Measurements from ENCODE around the gene STUM.
"Not testable (repeated sequence)": the region's sequence is repeated elsewhere in the genome, so short reads cannot be mapped to it uniquely, and the experiment has no call there.

Gene STUM

GRCh38 chr1:226548256-226549093, at the start of gene STUM:
Gene STUM (plus strand): TSS chr1:226548764. CDS start chr1:226548905, 141 bp downstream.
- 0 out of 2 replicates have a peak, but pooled peaks cover 2% of the 10 kb centered on the region for H3K4me1 ChIP-seq (ENCODE audit: low read length)
- H3K27ac ChIP-seq (ENCODE audit: low read length), result no peak within 1 kb of the TSS
- H3K79me2 ChIP-seq (ENCODE audit: low read length), result no peaks in the 10 kb centered on the region
- no peak within 1 kb of the TSS for H2AFZ ChIP-seq (ENCODE audit: low read depth, low read length)
- H3K27me3 ChIP-seq (ENCODE audit: low read depth, low read length), result peaks cover 18% of the 10 kb centered on the region
- no peaks in the 10 kb centered on the region for H4K20me1 ChIP-seq (ENCODE audit: insufficient read depth, low read length)
- peak within 1 kb of the TSS; percentile 31 for H3K4me2 ChIP-seq (ENCODE audit: low read length)
- no peaks in the 10 kb centered on the region for H3K36me3 ChIP-seq (replicated peaks; ENCODE audit: low read depth, low read length)
- no peaks in the 10 kb centered on the region for H3K9me3 ChIP-seq (ENCODE audit: insufficient read depth, low read length)
- H3K4me3 ChIP-seq (ENCODE audit: low read length), result no peak within 1 kb of the TSS
- no peak for TF ChIP-seq EZH2phosphoT487 (IDR thresholded peaks at IDR 0.05; ENCODE audit: low read depth)
- TF ChIP-seq, protein P1, sequence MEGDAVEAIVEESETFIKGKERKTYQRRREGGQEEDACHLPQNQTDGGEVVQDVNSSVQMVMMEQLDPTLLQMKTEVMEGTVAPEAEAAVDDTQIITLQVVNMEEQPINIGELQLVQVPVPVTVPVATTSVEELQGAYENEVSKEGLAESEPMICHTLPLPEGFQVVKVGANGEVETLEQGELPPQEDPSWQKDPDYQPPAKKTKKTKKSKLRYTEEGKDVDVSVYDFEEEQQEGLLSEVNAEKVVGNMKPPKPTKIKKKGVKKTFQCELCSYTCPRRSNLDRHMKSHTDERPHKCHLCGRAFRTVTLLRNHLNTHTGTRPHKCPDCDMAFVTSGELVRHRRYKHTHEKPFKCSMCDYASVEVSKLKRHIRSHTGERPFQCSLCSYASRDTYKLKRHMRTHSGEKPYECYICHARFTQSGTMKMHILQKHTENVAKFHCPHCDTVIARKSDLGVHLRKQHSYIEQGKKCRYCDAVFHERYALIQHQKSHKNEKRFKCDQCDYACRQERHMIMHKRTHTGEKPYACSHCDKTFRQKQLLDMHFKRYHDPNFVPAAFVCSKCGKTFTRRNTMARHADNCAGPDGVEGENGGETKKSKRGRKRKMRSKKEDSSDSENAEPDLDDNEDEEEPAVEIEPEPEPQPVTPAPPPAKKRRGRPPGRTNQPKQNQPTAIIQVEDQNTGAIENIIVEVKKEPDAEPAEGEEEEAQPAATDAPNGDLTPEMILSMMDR (IDR thresholded peaks at IDR 0.05; ENCODE audit: low read depth, low read length), result no peak
- H3K9ac ChIP-seq (ENCODE audit: low read length), result no peak within 1 kb of the TSS

DNA sequence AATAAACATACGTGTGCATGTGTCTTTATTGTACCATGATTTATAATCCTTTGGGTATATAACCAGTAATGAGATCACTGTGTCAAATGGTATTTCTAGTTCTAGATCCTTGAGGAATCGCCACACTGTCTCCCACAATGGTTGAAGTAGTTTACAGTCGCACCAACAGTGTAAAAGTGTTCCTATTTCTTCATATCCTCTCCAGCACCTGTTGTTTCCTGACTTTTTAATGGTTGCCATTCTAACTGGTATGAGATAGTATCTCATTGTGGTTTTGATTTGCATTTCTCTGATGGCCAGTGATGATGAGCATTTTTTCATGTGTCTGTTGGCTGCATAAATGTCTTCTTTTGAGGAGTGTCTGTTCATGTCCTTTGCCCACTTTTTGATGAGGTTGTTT, 48.9 kb upstream of the STUM start:
- H3K4me3 ChIP-seq (ENCODE audit: low read length); H3K9ac ChIP-seq (ENCODE audit: low read length); H3K27ac ChIP-seq (ENCODE audit: low read length); H3K4me2 ChIP-seq (ENCODE audit: low read length); H3K79me2 ChIP-seq (ENCODE audit: low read length); H3K27me3 ChIP-seq (ENCODE audit: low read depth, low read length); H3K36me3 ChIP-seq (replicated peaks; ENCODE audit: low read depth, low read length); H3K9me3 ChIP-seq (ENCODE audit: insufficient read depth, low read length); H3K4me1 ChIP-seq (ENCODE audit: low read length); H2AFZ ChIP-seq (ENCODE audit: low read depth, low read length); H4K20me1 ChIP-seq (ENCODE audit: insufficient read depth, low read length): not testable (repeated sequence)

GRCh38 chr1:226506021-226506420, 42.5 kb upstream of the STUM start:
- Histone ChIP-seq H3K9me3 (ENCODE audit: insufficient read depth, low read length) (no peaks in the 10 kb centered on the region), H4K20me1 (ENCODE audit: insufficient read depth, low read length) (no peaks in the 10 kb centered on the region), H3K36me3 (replicated peaks; ENCODE audit: low read depth, low read length) (no peaks in the 10 kb centered on the region), H3K27me3 (ENCODE audit: low read depth, low read length) (peaks cover 39% of the 10 kb centered on the region), H3K27ac (ENCODE audit: low read length) (no peak overlapping the region), H3K79me2 (ENCODE audit: low read length) (no peaks in the 10 kb centered on the region), H3K4me1 (ENCODE audit: low read length) (no peaks in the 10 kb centered on the region), H2AFZ (ENCODE audit: low read depth, low read length) (no peak overlapping the region), H3K4me3 (ENCODE audit: low read length) (no peak overlapping the region), H3K4me2 (ENCODE audit: low read length) (no peak overlapping the region), H3K9ac (ENCODE audit: low read length) (no peak overlapping the region)
- TF ChIP-seq EZH2phosphoT487 (IDR thresholded peaks at IDR 0.05; ENCODE audit: low read depth), result no peak
- TF ChIP-seq, protein P1 (IDR thresholded peaks at IDR 0.05; ENCODE audit: low read depth, low read length), result no peak

- TF ChIP-seq, protein P1 (IDR thresholded peaks at IDR 0.05; ENCODE audit: low read depth, low read length), result no peak
- no peak for TF ChIP-seq EZH2phosphoT487 (IDR thresholded peaks at IDR 0.05; ENCODE audit: low read depth)
- Histone ChIP-seq H3K36me3 (replicated peaks; ENCODE audit: low read depth, low read length) (no peaks in the 10 kb centered on the region), H3K9ac (ENCODE audit: low read length) (no peak overlapping the region), H3K27ac (ENCODE audit: low read length) (no peak overlapping the region), H2AFZ (ENCODE audit: low read depth, low read length) (no peak overlapping the region), H3K4me1 (ENCODE audit: low read length) (no peaks in the 10 kb centered on the region), H3K9me3 (ENCODE audit: insufficient read depth, low read length) (no peaks in the 10 kb centered on the region), H4K20me1 (ENCODE audit: insufficient read depth, low read length) (no peaks in the 10 kb centered on the region), H3K27me3 (ENCODE audit: low read depth, low read length) (peaks cover 39% of the 10 kb centered on the region), H3K4me2 (ENCODE audit: low read length) (no peak overlapping the region), H3K79me2 (ENCODE audit: low read length) (no peaks in the 10 kb centered on the region), H3K4me3 (ENCODE audit: low read length) (no peak overlapping the region)
Measured at GRCh38 chr1:226506921-226507320, 41.6 kb upstream of the STUM start.

All from OCI-LY3 (cell line).